ENCODE results near the gene HDAC11. TPM values are rescaled to one million over a fixed set of nuclear protein-coding genes. Genes with fewer than 3 reads are reported as not detected.

Gene HDAC11
- total and polyA plus RNA-seq, 2 of the 13 experiments (the other 11 are each of a cell fraction or from before 2014, with no cell fraction given), result 13.7 to 33.1 TPM

DNA sequence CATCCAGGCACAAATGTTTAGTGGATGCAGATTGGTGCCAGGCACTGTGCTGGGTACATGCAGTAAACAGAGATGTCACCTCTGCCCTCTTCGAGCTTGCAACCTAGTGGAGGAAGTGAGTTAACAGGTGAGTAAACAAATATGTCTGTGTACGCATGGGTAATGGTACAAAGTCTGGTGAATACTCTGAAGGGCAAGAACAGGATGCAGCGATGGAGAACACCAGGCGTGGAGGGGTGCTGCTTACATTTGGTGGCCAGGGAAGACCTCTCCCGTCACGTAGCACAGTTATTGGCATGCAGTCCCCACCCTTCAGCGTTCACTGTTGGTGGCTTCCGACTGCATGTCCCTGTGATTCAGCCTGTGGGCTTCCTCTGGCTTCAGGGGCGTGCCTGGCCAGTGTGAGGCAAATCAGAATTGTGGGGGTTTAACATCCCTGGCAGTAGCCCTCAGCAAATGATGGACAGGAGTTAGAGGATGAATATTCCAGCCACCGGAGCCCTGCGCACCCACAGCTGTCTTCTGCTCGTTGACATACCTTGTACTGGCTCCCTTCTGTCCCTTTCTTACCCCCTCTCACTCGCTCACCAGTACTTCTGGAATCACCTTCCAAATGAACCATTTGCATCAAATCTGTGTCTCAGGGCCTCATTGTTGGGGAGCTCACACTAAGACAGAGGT lies 9.1 kb upstream of the HDAC11 start (continued):
- TF ChIP-seq CSRNP2 (CRISPR knock-in tag; conservative IDR thresholded peaks at IDR 0.05; ENCODE audit: low read depth) (no peak), ISL2 (CRISPR knock-in tag; IDR thresholded peaks at IDR 0.05) (peak; percentile 73), YEATS4 (CRISPR knock-in tag; IDR thresholded peaks at IDR 0.05; ENCODE audit: borderline replicate concordance) (peak; percentile 85), AHR (CRISPR knock-in tag; IDR thresholded peaks at IDR 0.05) (no peak; the same call in 1 of the 2 replicates), NCOR1 (IDR thresholded peaks at IDR 0.05; ENCODE audit: borderline replicate concordance, low read length) (peak; percentile 60; the same call in 1 of the 2 replicates), ARNT2 (CRISPR knock-in tag; IDR thresholded peaks at IDR 0.05; ENCODE audit: low read depth) (peak; percentile 77; the same call in 1 of the 2 replicates), ZNF672 (CRISPR knock-in tag; IDR thresholded peaks at IDR 0.05) (no peak), CEBPB (IDR thresholded peaks at IDR 0.05; ENCODE audit: borderline replicate concordance, low read depth, low read length) (peak; percentile 18; the same call in 1 of the 2 replicates), ERF (CRISPR knock-in tag; IDR thresholded peaks at IDR 0.05) (peak; percentile 98), ATF7 (IDR thresholded peaks at IDR 0.05) (peak; percentile 73), ATF7 (CRISPR knock-in tag; IDR thresholded peaks at IDR 0.05) (peak; percentile 18; the same call in 1 of the 2 replicates), TP53 (CRISPR knock-in tag; conservative IDR thresholded peaks at IDR 0.05) (no peak), NR2C2 (CRISPR knock-in tag; IDR thresholded peaks at IDR 0.05; ENCODE audit: borderline replicate concordance) (peak; percentile 83; the same call in 1 of the 2 replicates), BRCA1 (CRISPR knock-in tag; IDR thresholded peaks at IDR 0.05) (peak; percentile 19; the same call in 1 of the 2 replicates), ZNF160 (CRISPR knock-in tag; IDR thresholded peaks at IDR 0.05) (no peak; the same call in 1 of the 2 replicates), ZNF282 (IDR thresholded peaks at IDR 0.05; ENCODE audit: partially characterized antibody) (no peak), ZBTB1 (CRISPR knock-in tag; IDR thresholded peaks at IDR 0.05; ENCODE audit: borderline replicate concordance) (no peak), CBX2 (IDR thresholded peaks at IDR 0.05; ENCODE audit: low read depth, low read length) (no peak), CBX2 (CRISPR knock-in tag; IDR thresholded peaks at IDR 0.05; ENCODE audit: low read depth) (no peak), PRMT3 (CRISPR knock-in tag; IDR thresholded peaks at IDR 0.05; ENCODE audit: borderline replicate concordance, low read depth) (no peak)
- TF ChIP-seq, protein P1, sequence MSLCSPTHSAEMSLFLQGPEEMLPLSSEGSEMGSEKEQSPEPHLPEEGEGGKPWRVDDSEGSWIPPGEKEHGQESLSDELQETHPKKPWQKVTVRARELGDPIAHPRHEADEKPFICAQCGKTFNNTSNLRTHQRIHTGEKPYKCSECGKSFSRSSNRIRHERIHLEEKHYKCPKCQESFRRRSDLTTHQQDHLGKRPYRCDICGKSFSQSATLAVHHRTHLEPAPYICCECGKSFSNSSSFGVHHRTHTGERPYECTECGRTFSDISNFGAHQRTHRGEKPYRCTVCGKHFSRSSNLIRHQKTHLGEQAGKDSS (CRISPR knock-in tag; IDR thresholded peaks at IDR 0.05; ENCODE audit: borderline replicate concordance, low read depth), result peak; percentile 81; the same call in 1 of the 2 replicates
- TF ChIP-seq, protein P2, sequence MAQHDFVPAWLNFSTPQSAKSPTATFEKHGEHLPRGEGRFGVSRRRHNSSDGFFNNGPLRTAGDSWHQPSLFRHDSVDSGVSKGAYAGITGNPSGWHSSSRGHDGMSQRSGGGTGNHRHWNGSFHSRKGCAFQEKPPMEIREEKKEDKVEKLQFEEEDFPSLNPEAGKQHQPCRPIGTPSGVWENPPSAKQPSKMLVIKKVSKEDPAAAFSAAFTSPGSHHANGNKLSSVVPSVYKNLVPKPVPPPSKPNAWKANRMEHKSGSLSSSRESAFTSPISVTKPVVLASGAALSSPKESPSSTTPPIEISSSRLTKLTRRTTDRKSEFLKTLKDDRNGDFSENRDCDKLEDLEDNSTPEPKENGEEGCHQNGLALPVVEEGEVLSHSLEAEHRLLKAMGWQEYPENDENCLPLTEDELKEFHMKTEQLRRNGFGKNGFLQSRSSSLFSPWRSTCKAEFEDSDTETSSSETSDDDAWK (CRISPR knock-in tag; IDR thresholded peaks at IDR 0.05), result no peak
- TF ChIP-seq, protein P3, sequence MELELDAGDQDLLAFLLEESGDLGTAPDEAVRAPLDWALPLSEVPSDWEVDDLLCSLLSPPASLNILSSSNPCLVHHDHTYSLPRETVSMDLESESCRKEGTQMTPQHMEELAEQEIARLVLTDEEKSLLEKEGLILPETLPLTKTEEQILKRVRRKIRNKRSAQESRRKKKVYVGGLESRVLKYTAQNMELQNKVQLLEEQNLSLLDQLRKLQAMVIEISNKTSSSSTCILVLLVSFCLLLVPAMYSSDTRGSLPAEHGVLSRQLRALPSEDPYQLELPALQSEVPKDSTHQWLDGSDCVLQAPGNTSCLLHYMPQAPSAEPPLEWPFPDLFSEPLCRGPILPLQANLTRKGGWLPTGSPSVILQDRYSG (CRISPR knock-in tag; IDR thresholded peaks at IDR 0.05), result no peak

Data from HepG2 (cell line).